ENCODE data around the gene ATP8B3.

GRCh38 chr19:1804858-1805257 is 7.2 kb downstream of the ATP8B3 start:
- TF ChIP-seq CTCF (IDR thresholded peaks at IDR 0.05 in 8 of 11, conservative IDR thresholded peaks at IDR 0.05 in 3 of 11), result no peak
- no peak for TF ChIP-seq POLR2A (IDR thresholded peaks at IDR 0.05)
- TF ChIP-seq POLR2AphosphoS5 (IDR thresholded peaks at IDR 0.05), result no peak

Measured in spleen (tissue), 7 donors.